Measurements from ENCODE around the gene TH.

TH gene

DNA sequence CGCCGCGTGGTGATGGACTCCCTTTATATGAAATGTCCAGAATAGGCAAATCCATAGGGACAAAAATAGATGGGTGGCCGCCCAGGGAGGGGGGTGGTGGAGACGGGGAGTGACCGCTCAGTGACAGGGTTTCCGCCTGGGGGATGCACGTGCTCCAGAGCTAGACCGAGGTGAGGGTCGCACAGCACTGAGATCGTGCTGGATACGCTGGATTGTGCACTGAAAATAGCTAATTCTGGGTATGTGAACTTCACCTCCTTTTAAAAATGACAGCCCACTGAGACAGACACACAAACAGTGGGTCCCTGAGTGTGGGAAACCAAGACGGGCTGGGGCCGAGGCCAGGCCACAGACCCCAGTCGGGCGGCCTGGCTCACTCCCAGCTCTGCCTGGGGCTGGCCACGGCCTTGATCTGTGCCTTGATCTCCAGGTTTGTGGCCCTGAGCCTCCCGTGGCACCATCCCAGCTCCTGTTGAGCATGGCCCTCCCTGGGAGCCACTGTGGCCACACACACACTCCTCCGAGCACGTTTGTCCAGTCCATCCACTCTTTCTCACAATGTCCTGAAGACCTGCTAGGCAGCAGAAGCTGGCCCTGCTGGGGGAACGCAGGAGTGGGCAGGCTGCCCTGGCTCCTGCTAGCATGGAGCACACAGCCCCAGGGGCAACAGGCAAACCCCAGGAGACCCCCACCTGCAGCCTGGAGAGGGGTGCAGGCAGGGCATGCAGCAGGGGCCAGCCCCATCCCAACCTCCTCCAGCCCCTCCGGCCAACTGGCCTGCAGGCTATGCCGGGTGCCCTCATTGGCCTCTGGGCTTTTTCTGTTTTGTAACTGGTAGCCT lies 41.0 kb upstream of the TH start:
- no peaks in the 10 kb centered on the region for H3K9me3 ChIP-seq (ENCODE audit: low read length)
- no peaks in the 10 kb centered on the region for H3K79me2 ChIP-seq (ENCODE audit: insufficient read depth, low read length)
- H3K27me3 ChIP-seq (ENCODE audit: insufficient read depth, low read length): no peaks in the 10 kb centered on the region
- H3K36me3 ChIP-seq (ENCODE audit: insufficient read depth, low read length): no peaks in the 10 kb centered on the region
- no peak overlapping the region for H3K4me3 ChIP-seq (ENCODE audit: low read depth, low read length, poor library complexity, severe bottlenecking)
- no peaks in the 10 kb centered on the region for H3K9me2 ChIP-seq (ENCODE audit: low read depth, low read length)
- H3K4me2 ChIP-seq (ENCODE audit: low read length): no peak overlapping the region
- H3K9ac ChIP-seq (ENCODE audit: low read length): no peak overlapping the region
- H3K4me1 ChIP-seq (ENCODE audit: insufficient read depth, low read length, severe bottlenecking): no peaks in the 10 kb centered on the region
- H4K20me1 ChIP-seq (ENCODE audit: insufficient read depth, low read length): no peaks in the 10 kb centered on the region
- no peak overlapping the region for H3K27ac ChIP-seq (ENCODE audit: low read depth, low read length, poor library complexity, severe bottlenecking)
- H3F3A ChIP-seq (ENCODE audit: insufficient read depth, low read length): no peaks in the 10 kb centered on the region
- TF ChIP-seq EZH2 (IDR thresholded peaks at IDR 0.05; ENCODE audit: borderline replicate concordance, low read length): no peak
- TF ChIP-seq, protein P1, sequence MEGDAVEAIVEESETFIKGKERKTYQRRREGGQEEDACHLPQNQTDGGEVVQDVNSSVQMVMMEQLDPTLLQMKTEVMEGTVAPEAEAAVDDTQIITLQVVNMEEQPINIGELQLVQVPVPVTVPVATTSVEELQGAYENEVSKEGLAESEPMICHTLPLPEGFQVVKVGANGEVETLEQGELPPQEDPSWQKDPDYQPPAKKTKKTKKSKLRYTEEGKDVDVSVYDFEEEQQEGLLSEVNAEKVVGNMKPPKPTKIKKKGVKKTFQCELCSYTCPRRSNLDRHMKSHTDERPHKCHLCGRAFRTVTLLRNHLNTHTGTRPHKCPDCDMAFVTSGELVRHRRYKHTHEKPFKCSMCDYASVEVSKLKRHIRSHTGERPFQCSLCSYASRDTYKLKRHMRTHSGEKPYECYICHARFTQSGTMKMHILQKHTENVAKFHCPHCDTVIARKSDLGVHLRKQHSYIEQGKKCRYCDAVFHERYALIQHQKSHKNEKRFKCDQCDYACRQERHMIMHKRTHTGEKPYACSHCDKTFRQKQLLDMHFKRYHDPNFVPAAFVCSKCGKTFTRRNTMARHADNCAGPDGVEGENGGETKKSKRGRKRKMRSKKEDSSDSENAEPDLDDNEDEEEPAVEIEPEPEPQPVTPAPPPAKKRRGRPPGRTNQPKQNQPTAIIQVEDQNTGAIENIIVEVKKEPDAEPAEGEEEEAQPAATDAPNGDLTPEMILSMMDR (IDR thresholded peaks at IDR 0.05; ENCODE audit: low read length): no peak
- no peak overlapping the region for H2AFZ ChIP-seq (ENCODE audit: low read length)

DNA sequence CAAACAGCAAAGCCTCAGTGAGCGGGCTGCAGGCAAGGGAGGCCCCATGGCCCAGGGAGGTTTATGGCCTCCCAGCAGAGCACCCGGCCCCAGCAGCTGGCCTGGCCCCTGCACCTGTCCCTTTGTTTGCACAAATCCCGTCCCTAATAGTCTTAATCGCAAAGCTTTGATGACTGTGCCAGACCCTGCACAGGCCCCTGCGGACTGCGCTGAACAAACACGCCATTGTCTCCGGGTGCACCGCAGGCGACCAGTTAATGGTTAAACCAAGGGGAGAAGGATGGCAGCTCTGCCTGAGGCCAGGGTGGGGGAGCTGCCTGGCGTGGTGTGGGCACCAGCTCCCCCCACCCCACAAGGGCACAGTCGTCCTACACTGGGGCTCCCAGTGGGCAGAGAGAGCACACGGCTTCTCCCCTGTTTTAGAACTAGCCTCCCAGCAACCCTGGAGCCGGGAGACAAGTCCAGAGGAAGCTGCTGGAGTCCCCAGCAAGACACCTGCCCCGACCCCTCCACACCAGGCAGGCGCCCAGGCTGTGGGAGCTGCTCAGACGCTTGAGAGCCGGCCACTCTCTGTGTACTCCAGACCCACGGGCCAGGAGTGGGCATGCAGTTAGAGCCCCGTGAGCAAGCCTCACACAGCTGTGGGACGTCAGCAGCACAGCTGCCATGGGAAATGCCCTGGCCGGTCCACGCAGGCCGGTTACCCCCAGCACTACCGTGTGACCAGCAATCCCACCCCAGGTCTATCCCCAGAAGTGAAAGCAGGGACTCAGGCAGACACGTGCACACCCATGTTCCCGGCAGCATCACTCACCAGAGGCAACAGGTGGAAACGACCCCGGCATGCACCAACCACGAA lies 39.7 kb upstream of the TH start:
- Histone ChIP-seq H3K9me3 (ENCODE audit: low read length) (no peaks in the 10 kb centered on the region), H3K9ac (ENCODE audit: low read length) (no peak overlapping the region), H3K36me3 (ENCODE audit: insufficient read depth, low read length) (no peaks in the 10 kb centered on the region)

DNA sequence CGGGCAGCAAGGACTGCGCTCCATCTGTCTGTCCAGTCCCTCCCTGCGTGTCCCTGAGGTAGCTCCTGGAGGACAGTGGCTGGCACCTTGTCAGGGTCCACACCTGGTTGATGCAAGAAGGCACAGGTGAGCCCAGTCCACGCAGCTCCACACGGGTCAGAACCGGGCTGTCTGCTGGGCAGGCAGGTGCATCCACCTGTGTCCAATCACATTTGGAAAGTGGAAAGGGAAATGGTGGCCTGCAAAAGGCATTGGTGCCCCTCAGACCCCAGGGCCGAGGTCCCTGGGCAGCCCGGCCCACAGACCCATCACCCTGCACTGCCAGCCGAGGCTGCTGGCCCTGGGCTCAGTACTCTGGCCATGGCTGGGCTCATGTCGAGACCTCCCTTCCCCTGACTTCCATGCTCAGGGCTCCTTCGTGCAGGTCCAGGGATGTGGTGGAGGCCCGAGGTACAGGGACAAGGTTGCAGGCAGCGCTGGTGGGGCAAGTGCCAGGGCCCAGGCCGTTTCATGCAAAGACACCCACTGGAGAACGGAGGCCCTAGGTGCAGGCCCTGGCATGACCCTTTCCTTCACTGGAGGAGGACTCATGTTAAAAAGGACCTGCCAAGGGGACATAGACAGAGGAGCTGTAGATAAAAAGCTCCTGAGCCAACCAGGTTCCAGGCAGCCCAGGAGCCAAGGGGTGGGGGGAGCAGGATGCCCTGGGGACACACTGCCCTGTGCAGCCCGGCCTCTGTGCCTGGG lies 38.9 kb upstream of the TH start:
- TF ChIP-seq, protein P1 (IDR thresholded peaks at IDR 0.05; ENCODE audit: low read length): no peak
- no peak for TF ChIP-seq EZH2 (IDR thresholded peaks at IDR 0.05; ENCODE audit: borderline replicate concordance, low read length)
- no peak overlapping the region for H3K4me2 ChIP-seq (ENCODE audit: low read length)
- no peak overlapping the region for H3K9ac ChIP-seq (ENCODE audit: low read length)
- no peaks in the 10 kb centered on the region for H4K20me1 ChIP-seq (ENCODE audit: insufficient read depth, low read length)
- H3K27me3 ChIP-seq (ENCODE audit: insufficient read depth, low read length): no peaks in the 10 kb centered on the region
- no peaks in the 10 kb centered on the region for H3F3A ChIP-seq (ENCODE audit: insufficient read depth, low read length)
- H3K27ac ChIP-seq (ENCODE audit: low read depth, low read length, poor library complexity, severe bottlenecking): no peak overlapping the region
- H3K79me2 ChIP-seq (ENCODE audit: insufficient read depth, low read length): no peaks in the 10 kb centered on the region
- no peak overlapping the region for H3K4me3 ChIP-seq (ENCODE audit: low read depth, low read length, poor library complexity, severe bottlenecking)
- H3K4me1 ChIP-seq (ENCODE audit: insufficient read depth, low read length, severe bottlenecking): no peaks in the 10 kb centered on the region
- no peaks in the 10 kb centered on the region for H3K9me2 ChIP-seq (ENCODE audit: low read depth, low read length)
- no peaks in the 10 kb centered on the region for H3K9me3 ChIP-seq (ENCODE audit: low read length)
- H2AFZ ChIP-seq (ENCODE audit: low read length): no peak overlapping the region
- no peaks in the 10 kb centered on the region for H3K36me3 ChIP-seq (ENCODE audit: insufficient read depth, low read length)

More for the DNA sequence above, 39.7 kb upstream of the TH start:
- no peak for TF ChIP-seq EZH2 (IDR thresholded peaks at IDR 0.05; ENCODE audit: borderline replicate concordance, low read length)
- TF ChIP-seq, protein P1 (IDR thresholded peaks at IDR 0.05; ENCODE audit: low read length): no peak
- Histone ChIP-seq H4K20me1 (ENCODE audit: insufficient read depth, low read length) (no peaks in the 10 kb centered on the region), H3K4me2 (ENCODE audit: low read length) (no peak overlapping the region), H3K79me2 (ENCODE audit: insufficient read depth, low read length) (no peaks in the 10 kb centered on the region), H3K9me2 (ENCODE audit: low read depth, low read length) (no peaks in the 10 kb centered on the region), H3K27ac (ENCODE audit: low read depth, low read length, poor library complexity, severe bottlenecking) (no peak overlapping the region), H2AFZ (ENCODE audit: low read length) (no peak overlapping the region), H3K4me1 (ENCODE audit: insufficient read depth, low read length, severe bottlenecking) (no peaks in the 10 kb centered on the region), H3K27me3 (ENCODE audit: insufficient read depth, low read length) (no peaks in the 10 kb centered on the region), H3K4me3 (ENCODE audit: low read depth, low read length, poor library complexity, severe bottlenecking) (no peak overlapping the region), H3F3A (ENCODE audit: insufficient read depth, low read length) (no peaks in the 10 kb centered on the region)
